WTC11 (cell line): Measurements from ENCODE around the gene SRMS. TPM values are rescaled to one million over a fixed set of nuclear protein-coding genes. Genes with fewer than 3 reads are reported as not detected.

ENCODE experiments used
- ATAC-seq: fragments of 200-7000 bp; cut with Tn5 transposase; 2 replicates; pipeline ENCODE4 v1.10.0; 2021; ENCODE audit warnings: mild to moderate bottlenecking, moderate library complexity
- CTCF ChIA-PET: fragments of 300-600 bp; sonication (Branson Sonifier 250); formaldehyde crosslinking; loops from one replicate; lab custom pipeline; 2021; ENCODE audit warnings: antibody characterized with exemption; lab: Charles Lee
- POLR2A ChIA-PET: fragments of 350-600 bp; sonication (Branson Sonifier 250); formaldehyde crosslinking; loops from one replicate; lab custom pipeline; 2021; ENCODE audit warnings: antibody characterized with exemption; lab: Charles Lee
- DNase-seq: peaks from one replicate; pipeline ENCODE4 v3.0.0; 2021; ENCODE audit warnings: low spot score
- H3K27ac Mint-ChIP-seq: 2 replicates; pipeline ENCODE4 v1.8.0; 2021; ENCODE audit warnings: mixed read lengths
- H3K27me3 Mint-ChIP-seq: 2 replicates; pipeline ENCODE4 v1.8.0; 2021; ENCODE audit warnings: low read depth, mild to moderate bottlenecking, moderate library complexity, mixed read lengths
- H3K36me3 Mint-ChIP-seq: 2 replicates; pipeline ENCODE4 v1.8.0; 2021; ENCODE audit warnings: mixed read lengths
- H3K4me1 Mint-ChIP-seq: 2 replicates; pipeline ENCODE4 v1.8.0; 2022; ENCODE audit warnings: mixed read lengths
- H3K4me3 Mint-ChIP-seq: 2 replicates; pipeline ENCODE4 v1.8.0; 2021; ENCODE audit warnings: mild to moderate bottlenecking, moderate library complexity, mixed read lengths
- H3K9me3 Mint-ChIP-seq: 2 replicates; pipeline ENCODE4 v1.8.0; 2021; ENCODE audit warnings: mixed read lengths
- AFF4 ChIP-seq: sonication (generic); formaldehyde crosslinking; IDR thresholded peaks from 2 replicates; pipeline ENCODE4 v1.8.1; 2023; ENCODE audit warnings: mild to moderate bottlenecking, missing genetic modification reagents, borderline replicate concordance
- AR ChIP-seq: fragments of 250-450 bp; sonication (Bioruptor Pico); IDR thresholded peaks from 2 replicates; pipeline ENCODE4 v1.9.0; 2021; ENCODE audit warnings: mild to moderate bottlenecking
- CDX4 ChIP-seq: fragments of 250-450 bp; sonication (Bioruptor Pico); IDR thresholded peaks from 2 replicates; pipeline ENCODE4 v1.9.0; 2021; ENCODE audit warnings: moderate library complexity, mild to moderate bottlenecking, inconsistent platforms, borderline replicate concordance
- CREB1 ChIP-seq: sonication (generic); formaldehyde crosslinking; IDR thresholded peaks from 2 replicates; pipeline ENCODE4 v1.8.0; 2023; ENCODE audit warnings: mild to moderate bottlenecking, missing genetic modification reagents
- CREM ChIP-seq: sonication (generic); formaldehyde crosslinking; IDR thresholded peaks from 2 replicates; pipeline ENCODE4 v1.8.1; 2022; ENCODE audit warnings: mild to moderate bottlenecking, missing genetic modification reagents, moderate library complexity
- FOXK1 ChIP-seq: sonication (generic); formaldehyde crosslinking; IDR thresholded peaks from 2 replicates; pipeline ENCODE4 v1.8.0; 2022; ENCODE audit warnings: mild to moderate bottlenecking, moderate library complexity, missing genetic modification reagents
- FOXP4 ChIP-seq: sonication (generic); formaldehyde crosslinking; IDR thresholded peaks from 2 replicates; pipeline ENCODE4 v1.8.0; 2022; ENCODE audit warnings: mild to moderate bottlenecking, missing genetic modification reagents
- GABPB1 ChIP-seq: sonication (generic); formaldehyde crosslinking; IDR thresholded peaks from 2 replicates; pipeline ENCODE4 v1.8.1; 2023; ENCODE audit warnings: mild to moderate bottlenecking, missing genetic modification reagents
- HMGA2 ChIP-seq: fragments of 250-450 bp; sonication (Bioruptor Pico); IDR thresholded peaks from 2 replicates; pipeline ENCODE4 v1.4.0; 2021; ENCODE audit warnings: mild to moderate bottlenecking, moderate library complexity
- IRF2 ChIP-seq: sonication (generic); formaldehyde crosslinking; IDR thresholded peaks from 2 replicates; pipeline ENCODE4 v1.8.0; 2022; ENCODE audit warnings: low read depth, missing genetic modification reagents, borderline replicate concordance
- KAT7 ChIP-seq: sonication (generic); formaldehyde crosslinking; IDR thresholded peaks from 2 replicates; pipeline ENCODE4 v1.8.1; 2023; ENCODE audit warnings: missing genetic modification reagents, mild to moderate bottlenecking, borderline replicate concordance
- NR2C2 ChIP-seq: sonication (generic); formaldehyde crosslinking; IDR thresholded peaks from 2 replicates; pipeline ENCODE4 v1.8.0; 2022; ENCODE audit warnings: mild to moderate bottlenecking, missing genetic modification reagents
- SMAD3 ChIP-seq: sonication (generic); formaldehyde crosslinking; IDR thresholded peaks from 2 replicates; pipeline ENCODE4 v1.8.0; 2022; ENCODE audit warnings: missing genetic modification reagents, mild to moderate bottlenecking, borderline replicate concordance
- SOX15 ChIP-seq: fragments of 250-450 bp; sonication (Bioruptor Pico); IDR thresholded peaks from 2 replicates; pipeline ENCODE4 v1.9.0; 2021; ENCODE audit warnings: mild to moderate bottlenecking
- SP1 ChIP-seq: sonication (generic); formaldehyde crosslinking; conservative IDR thresholded peaks from 2 replicates; pipeline ENCODE4 v1.8.1; 2022; ENCODE audit warnings: missing genetic modification reagents
- TCF7 ChIP-seq: sonication (generic); formaldehyde crosslinking; IDR thresholded peaks from 2 replicates; pipeline ENCODE4 v1.8.0; 2022; ENCODE audit warnings: mild to moderate bottlenecking, low read depth, missing genetic modification reagents, moderate library complexity
- USF2 ChIP-seq: sonication (generic); formaldehyde crosslinking; IDR thresholded peaks from 2 replicates; pipeline ENCODE4 v1.8.1; 2023; ENCODE audit warnings: mild to moderate bottlenecking, missing genetic modification reagents, moderate library complexity
- ZBTB21 ChIP-seq: sonication (generic); formaldehyde crosslinking; IDR thresholded peaks from 2 replicates; pipeline ENCODE4 v1.8.1; 2023; ENCODE audit warnings: mild to moderate bottlenecking, missing genetic modification reagents, borderline replicate concordance
- ZBTB43 ChIP-seq: sonication (generic); formaldehyde crosslinking; IDR thresholded peaks from 2 replicates; pipeline ENCODE4 v1.8.1; 2023; ENCODE audit warnings: mild to moderate bottlenecking, missing genetic modification reagents
- ZNF219 ChIP-seq: sonication (generic); formaldehyde crosslinking; IDR thresholded peaks from 2 replicates; pipeline ENCODE4 v1.8.0; 2023; ENCODE audit warnings: missing genetic modification reagents, mild to moderate bottlenecking, borderline replicate concordance
- ZNF263 ChIP-seq: sonication (generic); formaldehyde crosslinking; IDR thresholded peaks from 2 replicates; pipeline ENCODE4 v1.8.1; 2022; ENCODE audit warnings: low read depth, mild to moderate bottlenecking, moderate library complexity, missing genetic modification reagents
- ZNF512 ChIP-seq: sonication (generic); formaldehyde crosslinking; IDR thresholded peaks from 2 replicates; pipeline ENCODE4 v1.8.1; 2022; ENCODE audit warnings: missing genetic modification reagents, borderline replicate concordance
- ZNF671 ChIP-seq: fragments of 250-450 bp; sonication (Bioruptor Pico); IDR thresholded peaks from 2 replicates; pipeline ENCODE4 v1.8.0; 2021; ENCODE audit warnings: mild to moderate bottlenecking
- total RNA-seq: library from RNA; stranded (reverse); gene quantifications from 3 replicates; pipeline ENCODE4 v1.2.3, GENCODE V29; 2021

The SRMS gene
- total RNA-seq, 1 experiment from 2014 or later, result 0.26 TPM

- H3K9me3 Mint-ChIP-seq, result peaks cover 9% of the 10 kb centered on the region
- H3K36me3 Mint-ChIP-seq, result peaks cover 16% of the 10 kb centered on the region
- H3K4me3 Mint-ChIP-seq, result no peak overlapping the region
- peaks cover 34% of the 10 kb centered on the region for H3K27me3 Mint-ChIP-seq
- peaks cover 3% of the 10 kb centered on the region for H3K4me1 Mint-ChIP-seq
- ATAC-seq (no peak), DNase-seq (no peak)
- POLR2A ChIA-PET, result no interaction called here
- TF ChIP-seq TCF7 (CRISPR knock-in tag) (no peak), GABPB1 (CRISPR knock-in tag) (no peak), ZBTB43 (CRISPR knock-in tag) (no peak), SOX15 (CRISPR knock-in tag) (no peak), CDX4 (CRISPR knock-in tag) (no peak), AR (CRISPR knock-in tag) (no peak), SMAD3 (CRISPR knock-in tag) (no peak), CREM (CRISPR knock-in tag) (no peak), ZNF263 (CRISPR knock-in tag) (no peak), FOXP4 (no peak), SP1 (CRISPR knock-in tag) (no peak), KAT7 (no peak), IRF2 (CRISPR knock-in tag) (no peak), HMGA2 (CRISPR knock-in tag) (no peak), ZBTB21 (no peak), NR2C2 (CRISPR knock-in tag) (no peak)
- CTCF ChIA-PET, result no interaction called here
- no peak overlapping the region for H3K27ac Mint-ChIP-seq
Observed at GRCh38 chr20:63491635-63492230, 55.8 kb downstream of the SRMS start.

GRCh38 chr20:63491078-63491477, 56.5 kb downstream of the SRMS start:
- Mint-ChIP-seq H3K4me1 (no peaks in the 10 kb centered on the region), H3K4me3 (no peak overlapping the region), H3K27ac (no peak overlapping the region), H3K36me3 (peaks cover 16% of the 10 kb centered on the region), H3K9me3 (peaks cover 12% of the 10 kb centered on the region), H3K27me3 (peaks cover 28% of the 10 kb centered on the region)
- CTCF ChIA-PET, result no interaction called here
- no peak for ATAC-seq
- POLR2A ChIA-PET, result no interaction called here
- DNase-seq, result no peak
- TF ChIP-seq ZNF219 (CRISPR knock-in tag) (no peak), ZNF512 (CRISPR knock-in tag) (no peak), GABPB1 (CRISPR knock-in tag) (no peak), AFF4 (CRISPR knock-in tag) (no peak), ZNF671 (CRISPR knock-in tag) (no peak), USF2 (CRISPR knock-in tag) (no peak), FOXK1 (CRISPR knock-in tag) (no peak), CREB1 (CRISPR knock-in tag) (no peak)
